ENCODE measurements around the gene VPS51.

GRCh38 chr11:65065851-65066250 is 30.2 kb upstream of the VPS51 start:
- TF ChIP-seq CTCF (IDR thresholded peaks at IDR 0.05 in 2 of 3, conservative IDR thresholded peaks at IDR 0.05 in 1 of 3; ENCODE audit: insufficient read depth in 2 of 3, low read depth in 1 of 3, low read length in 3 of 3) (no peak), HES1 (IDR thresholded peaks at IDR 0.05; ENCODE audit: low read depth) (no peak), MECOM (CRISPR knock-in tag; IDR thresholded peaks at IDR 0.05) (no peak)

Measured in K562 (cell line).